Muscle layer of colon (tissue), 2 donors: ENCODE results near the gene VWCE.

Source experiments
- H3K27ac ChIP-seq: one replicate; pipeline ENCODE4 v1.7.0; 2013; ENCODE audit warnings: low read depth, mild to moderate bottlenecking, low read length, moderate library complexity
- H3K27me3 ChIP-seq, 2 donors: one replicate each; pipeline ENCODE4 v1.7.0; 2013; ENCODE audit warnings: low read length in 2 of 2, mild to moderate bottlenecking in 2 of 2; ENCODE audit not compliant: insufficient read depth in 2 of 2, control insufficient read depth in 1 of 2
- H3K36me3 ChIP-seq: one replicate; pipeline ENCODE4 v1.7.0; 2013; ENCODE audit warnings: mild to moderate bottlenecking, low read length; ENCODE audit not compliant: insufficient read depth
- H3K4me1 ChIP-seq: one replicate; pipeline ENCODE4 v1.7.0; 2013; ENCODE audit warnings: mild to moderate bottlenecking, low read length; ENCODE audit not compliant: insufficient read depth
- H3K4me3 ChIP-seq, 2 donors: one replicate each; pipeline ENCODE4 v1.7.0; 2013; ENCODE audit warnings: low read length in 2 of 2, low read depth in 1 of 2, mild to moderate bottlenecking in 1 of 2, moderate library complexity in 1 of 2
- H3K9ac ChIP-seq: one replicate; pipeline ENCODE4 v1.7.0; 2013; ENCODE audit warnings: low read length
- H3K9me3 ChIP-seq: one replicate; pipeline ENCODE4 v1.7.0; 2013; ENCODE audit warnings: mild to moderate bottlenecking, low read length
- donor health status: abdominal sarcoma.
- donor health status: Adenocarcinoma of cecum.

VWCE gene

GRCh38 chr11:61277186-61278000 is 17.7 kb downstream of the VWCE start:
- Histone ChIP-seq H3K9me3 (no peaks in the 10 kb centered on the region), H3K36me3 (no peaks in the 10 kb centered on the region), H3K9ac (no peak overlapping the region), H3K27ac (no peak overlapping the region), H3K4me3 (no peak overlapping the region), H3K27me3 (peaks cover 0 to 9% of the 10 kb centered on the region in 2 donors), H3K4me1 (no peaks in the 10 kb centered on the region)

- Histone ChIP-seq H3K4me1 (no peaks in the 10 kb centered on the region), H3K27me3 (no peaks in the 10 kb centered on the region), H3K9ac (no peak overlapping the region), H3K27ac (no peak overlapping the region), H3K36me3 (no peaks in the 10 kb centered on the region), H3K4me3 (no peak overlapping the region), H3K9me3 (no peaks in the 10 kb centered on the region)
Measured at GRCh38 chr11:61275191-61275590, 19.9 kb downstream of the VWCE start.

GRCh38 chr11:61274084-61274483 is 21.0 kb downstream of the VWCE start:
- H3K27me3 ChIP-seq, result no peaks in the 10 kb centered on the region
- H3K4me1 ChIP-seq, result no peaks in the 10 kb centered on the region
- no peaks in the 10 kb centered on the region for H3K36me3 ChIP-seq
- H3K27ac ChIP-seq, result no peak overlapping the region
- H3K4me3 ChIP-seq, result no peak overlapping the region
- H3K9me3 ChIP-seq, result no peaks in the 10 kb centered on the region
- H3K9ac ChIP-seq, result no peak overlapping the region

GRCh38 chr11:61273178-61274078 is 21.7 kb downstream of the VWCE start:
- no peak overlapping the region for H3K4me3 ChIP-seq
- no peaks in the 10 kb centered on the region for H3K36me3 ChIP-seq
- no peaks in the 10 kb centered on the region for H3K9me3 ChIP-seq
- H3K27me3 ChIP-seq, result no peaks in the 10 kb centered on the region
- H3K9ac ChIP-seq, result no peak overlapping the region
- no peak overlapping the region for H3K27ac ChIP-seq
- H3K4me1 ChIP-seq, result no peaks in the 10 kb centered on the region

- Histone ChIP-seq H3K4me1 (no peaks in the 10 kb centered on the region), H3K4me3 (no peak overlapping the region), H3K27me3 (no peaks in the 10 kb centered on the region), H3K9ac (no peak overlapping the region), H3K9me3 (no peaks in the 10 kb centered on the region), H3K27ac (no peak overlapping the region), H3K36me3 (no peaks in the 10 kb centered on the region)
Measured at GRCh38 chr11:61272731-61273130, 22.4 kb downstream of the VWCE start.

GRCh38 chr11:61270354-61271076 is 24.6 kb downstream of the VWCE start:
- no peak overlapping the region for H3K9ac ChIP-seq
- no peak overlapping the region for H3K27ac ChIP-seq
- H3K9me3 ChIP-seq, result no peaks in the 10 kb centered on the region
- no peaks in the 10 kb centered on the region for H3K4me1 ChIP-seq
- no peaks in the 10 kb centered on the region for H3K27me3 ChIP-seq
- H3K4me3 ChIP-seq, result no peak overlapping the region
- H3K36me3 ChIP-seq, result no peaks in the 10 kb centered on the region

GRCh38 chr11:61268588-61269250 is 26.4 kb downstream of the VWCE start:
- Histone ChIP-seq H3K9ac (no peak overlapping the region), H3K36me3 (no peaks in the 10 kb centered on the region), H3K27ac (no peak overlapping the region), H3K9me3 (no peaks in the 10 kb centered on the region), H3K27me3 (no peaks in the 10 kb centered on the region), H3K4me3 (no peak overlapping the region), H3K4me1 (no peaks in the 10 kb centered on the region)

- no peak overlapping the region for H3K4me3 ChIP-seq
- no peaks in the 10 kb centered on the region for H3K36me3 ChIP-seq
- no peak overlapping the region for H3K27ac ChIP-seq
- no peaks in the 10 kb centered on the region for H3K9me3 ChIP-seq
- no peaks in the 10 kb centered on the region for H3K4me1 ChIP-seq
- H3K9ac ChIP-seq, result no peak overlapping the region
- H3K27me3 ChIP-seq, result no peaks in the 10 kb centered on the region
Measured at GRCh38 chr11:61267437-61267841, 27.7 kb downstream of the VWCE start.

GRCh38 chr11:61266602-61267001 is 28.5 kb downstream of the VWCE start:
- Histone ChIP-seq H3K9me3 (no peaks in the 10 kb centered on the region), H3K27me3 (no peaks in the 10 kb centered on the region), H3K27ac (no peak overlapping the region), H3K9ac (no peak overlapping the region), H3K4me3 (no peak overlapping the region), H3K4me1 (no peaks in the 10 kb centered on the region), H3K36me3 (no peaks in the 10 kb centered on the region)

- Histone ChIP-seq H3K27ac (no peak overlapping the region), H3K36me3 (no peaks in the 10 kb centered on the region)
Measured at GRCh38 chr11:61265357-61265756, 29.8 kb downstream of the VWCE start.

GRCh38 chr11:61264795-61265194 is 30.3 kb downstream of the VWCE start:
- Histone ChIP-seq H3K9me3 (no peaks in the 10 kb centered on the region), H3K4me1 (no peaks in the 10 kb centered on the region), H3K36me3 (no peaks in the 10 kb centered on the region), H3K9ac (no peak overlapping the region), H3K4me3 (no peak overlapping the region), H3K27me3 (no peaks in the 10 kb centered on the region), H3K27ac (no peak overlapping the region)

More at GRCh38 chr11:61265357-61265756, 29.8 kb downstream of the VWCE start:
- no peaks in the 10 kb centered on the region for H3K4me1 ChIP-seq
- H3K9me3 ChIP-seq, result no peaks in the 10 kb centered on the region
- H3K4me3 ChIP-seq, result no peak overlapping the region
- no peak overlapping the region for H3K9ac ChIP-seq
- no peaks in the 10 kb centered on the region for H3K27me3 ChIP-seq
